ENCODE results near the gene TET1. TPM values are rescaled to one million over a fixed set of nuclear protein-coding genes. Genes with fewer than 3 reads are reported as not detected.

The TET1 gene
- total and polyA plus RNA-seq, 2 experiments from 2014 or later, result 37.2 to 90.5 TPM

DNA sequence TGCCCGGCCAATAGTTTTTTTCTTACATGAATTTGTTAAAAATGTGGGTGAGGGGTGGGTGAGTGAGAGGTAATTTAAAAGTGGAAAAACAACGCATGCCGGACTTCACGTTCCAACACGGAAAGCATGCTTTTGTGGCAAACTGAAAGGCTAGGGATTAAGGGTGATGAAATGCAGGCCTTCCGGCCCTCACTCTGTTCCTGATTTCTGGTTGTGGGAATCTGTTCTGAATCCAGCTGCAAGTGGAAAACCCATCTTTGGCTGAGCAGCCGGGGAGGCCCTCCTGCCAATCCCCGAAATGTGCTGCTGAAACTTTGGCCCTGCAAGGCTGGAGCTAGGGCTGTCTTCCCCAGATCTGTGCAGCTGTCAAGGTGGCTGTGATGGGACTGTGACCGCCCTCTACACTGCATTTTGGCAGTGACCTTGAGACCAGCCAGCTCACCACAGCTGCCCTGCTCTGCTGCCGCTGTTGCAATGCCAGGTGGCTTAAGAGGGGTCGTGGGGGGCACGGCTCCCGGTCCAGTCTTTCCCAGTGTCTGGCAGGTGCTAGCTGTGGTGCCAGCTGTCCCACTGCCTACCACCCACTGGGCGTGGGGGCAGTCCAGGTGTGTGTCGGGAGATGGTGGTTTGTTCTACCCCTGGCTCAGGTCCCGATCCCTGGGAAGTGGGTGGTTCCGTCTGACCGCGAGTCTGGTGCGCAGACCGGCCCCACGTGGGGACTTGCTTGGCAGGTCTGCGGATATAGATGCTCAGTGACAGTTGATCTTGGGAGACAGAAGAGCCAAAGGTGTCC lies 39.0 kb downstream of the TET1 start:
- Histone ChIP-seq H3K79me2 (replicated peaks; ENCODE audit: insufficient read depth) (peaks cover 74% of the 10 kb centered on the region), H3K4me3 (peak overlapping the region; percentile 45), H3K9me2 (ENCODE audit: insufficient read depth) (no peaks in the 10 kb centered on the region), H3K4me2 (peak overlapping the region; percentile 72), H2AFZ (no peak overlapping the region), H3K27ac (ENCODE audit: low read depth) (peak overlapping the region; percentile 91), H3K4me1 (ENCODE audit: insufficient read depth) (peaks cover 49% of the 10 kb centered on the region), H3K36me3 (ENCODE audit: insufficient read depth) (peaks cover 17% of the 10 kb centered on the region; the same call in 1 of the 2 replicates), H3F3A (replicated peaks; ENCODE audit: low read depth) (peaks cover 25% of the 10 kb centered on the region), H4K20me1 (replicated peaks; ENCODE audit: insufficient read depth) (peaks cover 15% of the 10 kb centered on the region), H3K27me3 (ENCODE audit: insufficient read depth) (no peaks in the 10 kb centered on the region)
- Mint-ChIP-seq H3K27me3 (ENCODE audit: insufficient read depth, low read depth, poor library complexity) (peaks cover 10% of the 10 kb centered on the region), H3K36me3 (ENCODE audit: low read depth) (peaks cover 26% of the 10 kb centered on the region), H3K4me1 (peaks cover 66% of the 10 kb centered on the region), H3K9me3 (no peaks in the 10 kb centered on the region; the same call in 2 of the 3 replicates), H3K4me3 (peak overlapping the region; percentile 74), H3K27ac (peak overlapping the region; percentile 95)
- peak; percentile 29 for ATAC-seq
- peak; percentile 44 for DNase-seq (ENCODE audit: low spot score)
- no peak for TF ChIP-seq EZH2phosphoT487 (IDR thresholded peaks at IDR 0.05; ENCODE audit: unreplicated experiment)
- TF ChIP-seq JUNB (IDR thresholded peaks at IDR 0.05; ENCODE audit: unreplicated experiment), result no peak
- TF ChIP-seq POLR2AphosphoS5 (IDR thresholded peaks at IDR 0.05; ENCODE audit: low read depth), result no peak
- no peak for TF ChIP-seq NANOG (IDR thresholded peaks at IDR 0.05; ENCODE audit: borderline replicate concordance)
- TF ChIP-seq, protein P1, sequence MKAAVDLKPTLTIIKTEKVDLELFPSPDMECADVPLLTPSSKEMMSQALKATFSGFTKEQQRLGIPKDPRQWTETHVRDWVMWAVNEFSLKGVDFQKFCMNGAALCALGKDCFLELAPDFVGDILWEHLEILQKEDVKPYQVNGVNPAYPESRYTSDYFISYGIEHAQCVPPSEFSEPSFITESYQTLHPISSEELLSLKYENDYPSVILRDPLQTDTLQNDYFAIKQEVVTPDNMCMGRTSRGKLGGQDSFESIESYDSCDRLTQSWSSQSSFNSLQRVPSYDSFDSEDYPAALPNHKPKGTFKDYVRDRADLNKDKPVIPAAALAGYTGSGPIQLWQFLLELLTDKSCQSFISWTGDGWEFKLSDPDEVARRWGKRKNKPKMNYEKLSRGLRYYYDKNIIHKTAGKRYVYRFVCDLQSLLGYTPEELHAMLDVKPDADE (IDR thresholded peaks at IDR 0.05), result no peak
- no peak for TF ChIP-seq ZNF331 (CRISPR knock-in tag; IDR thresholded peaks at IDR 0.05; ENCODE audit: low read depth)
- TF ChIP-seq REST (IDR thresholded peaks at IDR 0.05; ENCODE audit: unreplicated experiment), result no peak
- TF ChIP-seq CREB1 (CRISPR knock-in tag; IDR thresholded peaks at IDR 0.05; ENCODE audit: low read depth), result no peak
- TF ChIP-seq EZH2 (IDR thresholded peaks at IDR 0.05; ENCODE audit: low read depth, unreplicated experiment), result no peak
- TF ChIP-seq STAT1 (IDR thresholded peaks at IDR 0.05; ENCODE audit: unreplicated experiment), result no peak
- TF ChIP-seq ZNF114 (CRISPR knock-in tag; IDR thresholded peaks at IDR 0.05), result no peak
- TF ChIP-seq, protein P2, sequence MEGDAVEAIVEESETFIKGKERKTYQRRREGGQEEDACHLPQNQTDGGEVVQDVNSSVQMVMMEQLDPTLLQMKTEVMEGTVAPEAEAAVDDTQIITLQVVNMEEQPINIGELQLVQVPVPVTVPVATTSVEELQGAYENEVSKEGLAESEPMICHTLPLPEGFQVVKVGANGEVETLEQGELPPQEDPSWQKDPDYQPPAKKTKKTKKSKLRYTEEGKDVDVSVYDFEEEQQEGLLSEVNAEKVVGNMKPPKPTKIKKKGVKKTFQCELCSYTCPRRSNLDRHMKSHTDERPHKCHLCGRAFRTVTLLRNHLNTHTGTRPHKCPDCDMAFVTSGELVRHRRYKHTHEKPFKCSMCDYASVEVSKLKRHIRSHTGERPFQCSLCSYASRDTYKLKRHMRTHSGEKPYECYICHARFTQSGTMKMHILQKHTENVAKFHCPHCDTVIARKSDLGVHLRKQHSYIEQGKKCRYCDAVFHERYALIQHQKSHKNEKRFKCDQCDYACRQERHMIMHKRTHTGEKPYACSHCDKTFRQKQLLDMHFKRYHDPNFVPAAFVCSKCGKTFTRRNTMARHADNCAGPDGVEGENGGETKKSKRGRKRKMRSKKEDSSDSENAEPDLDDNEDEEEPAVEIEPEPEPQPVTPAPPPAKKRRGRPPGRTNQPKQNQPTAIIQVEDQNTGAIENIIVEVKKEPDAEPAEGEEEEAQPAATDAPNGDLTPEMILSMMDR (conservative IDR thresholded peaks at IDR 0.05; ENCODE audit: low read depth in 2 of 2), result no peak
- no peak for TF ChIP-seq ZNF462 (CRISPR knock-in tag; IDR thresholded peaks at IDR 0.05)

Data from GM23338 (cell line).